Endometrial microvascular endothelial cells (primary cell): ENCODE results near the gene VSIG8. TPM values are rescaled to one million over a fixed set of nuclear protein-coding genes. Genes with fewer than 3 reads are reported as not detected.

Experiments used
- in situ Hi-C: cut with HindIII; loops from 2 replicates; pipeline ENCODE4 v1.10.0; 2017; ENCODE audit warnings: low sequenced_read_pairs, low pct_unique_long_range_greater_than_20kb; ENCODE audit errors: inconsistent ontology term
- total RNA-seq: library from RNA; depleted of rRNA; stranded (reverse); fragments of >200 nt; gene quantifications from one replicate; pipeline ENCODE4 v1.2.3, GENCODE V29; 2015; ENCODE audit errors: inconsistent ontology term

Gene VSIG8
- total RNA-seq, 1 donor from 2014 or later = not detected

GRCh38 chr1:159866905-159867663, 4.6 kb upstream of the VSIG8 start:
- in situ Hi-C loops = no loop called here

- in situ Hi-C loops = no loop called here
Observed at GRCh38 chr1:159866066-159866465, 3.6 kb upstream of the VSIG8 start.

- in situ Hi-C loops = no loop called here
Observed at GRCh38 chr1:159864262-159864661, 1.8 kb upstream of the VSIG8 start.

- in situ Hi-C loops = no loop called here
Observed at GRCh38 chr1:159862031-159862430, 426 bp downstream of the VSIG8 start.

GRCh38 chr1:159861218-159861617, 1.2 kb downstream of the VSIG8 start:
- in situ Hi-C loops = no loop called here

GRCh38 chr1:159860456-159860855, 2.0 kb downstream of the VSIG8 start:
- in situ Hi-C loops = no loop called here

- in situ Hi-C loops = no loop called here
Observed at GRCh38 chr1:159859767-159860322, 2.6 kb downstream of the VSIG8 start.

- in situ Hi-C loops = no loop called here
Observed at GRCh38 chr1:159857889-159858288, 4.6 kb downstream of the VSIG8 start.

- in situ Hi-C loops = no loop called here
Observed at GRCh38 chr1:159856576-159856975, 5.9 kb downstream of the VSIG8 start.

- in situ Hi-C loops = no loop called here
Observed at GRCh38 chr1:159855709-159856108, 6.7 kb downstream of the VSIG8 start.

GRCh38 chr1:159854693-159855192, 7.7 kb downstream of the VSIG8 start:
- in situ Hi-C loops = no loop called here

- in situ Hi-C loops = no loop called here
Observed at GRCh38 chr1:159854116-159854692, 8.3 kb downstream of the VSIG8 start.

GRCh38 chr1:159853417-159854115, 8.9 kb downstream of the VSIG8 start:
- in situ Hi-C loops = no loop called here

GRCh38 chr1:159851407-159851806, 11.1 kb downstream of the VSIG8 start:
- in situ Hi-C loops = no loop called here

- in situ Hi-C loops = no loop called here
Observed at GRCh38 chr1:159849626-159850366, 12.7 kb downstream of the VSIG8 start.

- in situ Hi-C loops = no loop called here
Observed at GRCh38 chr1:159848326-159848725, 14.1 kb downstream of the VSIG8 start.

- in situ Hi-C loops = no loop called here
Observed at GRCh38 chr1:159847231-159847630, 15.2 kb downstream of the VSIG8 start.

GRCh38 chr1:159845751-159846629, 16.5 kb downstream of the VSIG8 start:
- in situ Hi-C loops = no loop called here
